A549 treated with dexamethasone at 1 μM for 4 hours (cell line): ENCODE results near the gene ZFP3. TPM values are rescaled to one million over a fixed set of nuclear protein-coding genes. Genes with fewer than 3 reads are reported as not detected.

Experiments used
- total RNA-seq: library from RNA; stranded (reverse); fragments of 200-300 nt; extraction: Qiagen RNA extraction; gene quantifications from 5 replicates; pipeline ENCODE4 v1.2.3, GENCODE V29; 2022

Gene ZFP3
- total RNA-seq: 0.84 to 1.4 TPM (median 1.1 TPM) in 5 replicates

DNA sequence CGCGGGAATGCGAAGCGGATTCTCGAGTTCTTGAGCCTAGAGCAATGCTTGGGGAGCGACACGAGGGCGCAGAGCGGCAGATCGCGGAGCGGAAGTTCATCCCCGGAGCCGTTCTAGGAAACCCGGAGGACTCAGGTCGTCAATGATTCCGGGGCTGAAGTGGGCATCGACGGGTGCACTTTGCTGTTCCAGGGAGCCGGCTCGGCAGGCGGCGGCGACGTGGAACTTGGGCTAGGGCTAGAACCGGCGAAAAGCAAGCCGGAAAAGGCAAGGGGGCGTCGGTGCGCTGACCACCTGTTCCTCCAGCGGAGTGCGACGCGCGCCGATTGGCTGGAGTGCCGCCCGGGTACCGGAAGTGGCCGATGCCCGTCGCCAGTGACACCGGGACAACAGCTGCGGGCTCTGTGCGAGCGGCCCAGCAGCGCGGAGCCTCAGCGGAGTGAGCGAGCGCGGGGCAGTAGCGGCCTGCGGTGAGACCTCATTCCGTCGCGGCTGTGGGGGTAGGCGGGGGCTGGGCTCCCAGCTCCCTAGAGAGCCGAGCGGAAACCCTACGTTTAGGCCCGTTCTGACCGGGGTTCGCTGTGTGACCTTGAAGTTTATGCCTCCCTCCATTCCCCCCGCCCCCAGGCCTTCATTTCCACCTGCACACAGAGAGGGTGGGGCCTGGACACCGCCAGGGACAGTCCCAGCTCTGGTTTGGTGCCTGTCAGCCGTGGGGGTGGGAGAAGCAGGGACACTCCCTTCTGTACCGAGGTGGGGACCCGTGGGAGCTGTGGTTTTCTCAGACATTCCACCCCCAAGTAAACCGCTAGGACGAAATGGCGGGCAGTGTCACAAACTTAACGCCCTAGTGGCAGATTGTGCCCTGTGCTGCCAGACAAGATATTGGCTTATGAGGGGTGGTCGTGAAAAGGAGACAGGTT, at the start of gene ZFP3:
Gene ZFP3 (plus strand): TSS at position 362 of the 923 bp plus-strand sequence. CDS start 13,038 bp downstream, outside the sequence.

DNA sequence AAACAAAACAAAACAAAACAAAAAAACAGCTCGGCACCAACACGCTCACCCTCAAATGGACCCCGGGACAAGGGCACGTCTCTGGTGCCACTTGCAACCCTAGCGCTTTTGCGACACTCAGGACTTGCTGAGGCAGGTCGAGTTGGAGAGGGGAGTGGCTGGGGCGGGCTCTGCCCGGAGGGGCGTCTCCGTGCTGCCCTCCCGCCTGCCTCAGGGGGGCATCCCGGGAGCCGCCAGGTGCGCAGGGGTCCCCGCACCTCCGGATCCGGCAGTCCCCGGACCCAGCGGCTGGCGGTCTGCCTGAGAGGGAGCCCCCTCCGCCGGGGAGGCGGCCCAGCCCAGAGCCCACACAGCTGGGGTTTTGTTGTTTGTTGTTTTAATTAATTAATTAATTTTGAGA, 43.0 kb upstream of the ZFP3 start, which contains the start of gene SLC52A1:
Gene SLC52A1 (minus strand): TSS at position 112 of the 400 bp plus-strand sequence. CDS start 820 bp downstream, outside the sequence.

DNA sequence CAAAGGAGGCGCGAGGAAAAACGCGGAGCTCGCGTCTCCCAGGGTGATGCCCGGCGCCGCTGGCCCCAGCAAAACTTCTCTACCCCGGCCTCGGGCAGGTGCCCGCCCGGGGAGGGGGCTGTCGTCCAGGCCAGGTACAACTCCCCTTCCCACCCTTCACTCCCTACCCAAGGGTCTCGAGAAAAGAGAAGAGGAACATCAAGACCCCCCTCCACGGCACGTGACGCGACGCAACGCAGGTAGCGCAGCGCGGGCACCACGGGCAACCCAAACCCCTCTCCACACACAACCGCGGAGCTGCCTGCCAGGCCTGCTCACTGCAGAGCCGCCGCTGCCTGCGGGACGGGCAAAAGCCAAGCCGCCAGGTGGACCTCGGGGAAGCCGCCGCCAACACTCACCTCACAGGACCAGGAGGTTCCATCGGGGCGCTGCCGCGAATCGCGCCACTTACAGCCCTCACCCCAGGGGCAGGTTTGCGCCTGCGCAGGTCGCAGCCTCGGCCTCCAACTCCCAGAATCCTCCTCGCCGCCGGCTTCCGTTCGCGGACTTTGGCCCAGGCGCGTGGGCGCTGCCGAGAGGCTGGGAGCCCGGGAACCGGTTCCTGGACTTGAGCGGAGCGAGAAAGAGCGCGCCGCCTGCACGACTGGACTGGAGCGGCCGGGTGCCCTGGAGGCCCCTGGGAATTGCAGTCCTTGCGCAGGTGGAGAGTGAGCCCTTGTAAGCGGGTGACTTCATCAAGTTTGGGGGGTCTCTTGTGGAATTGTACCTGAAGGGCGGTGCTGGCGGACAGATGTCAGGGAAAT, 33.3 kb downstream of the ZFP3 start, which contains the start of gene ZNF232:
Gene ZNF232 (minus strand): TSS at position 477 of the 803 bp plus-strand sequence. CDS start 56 bp downstream, at position 421.

DNA sequence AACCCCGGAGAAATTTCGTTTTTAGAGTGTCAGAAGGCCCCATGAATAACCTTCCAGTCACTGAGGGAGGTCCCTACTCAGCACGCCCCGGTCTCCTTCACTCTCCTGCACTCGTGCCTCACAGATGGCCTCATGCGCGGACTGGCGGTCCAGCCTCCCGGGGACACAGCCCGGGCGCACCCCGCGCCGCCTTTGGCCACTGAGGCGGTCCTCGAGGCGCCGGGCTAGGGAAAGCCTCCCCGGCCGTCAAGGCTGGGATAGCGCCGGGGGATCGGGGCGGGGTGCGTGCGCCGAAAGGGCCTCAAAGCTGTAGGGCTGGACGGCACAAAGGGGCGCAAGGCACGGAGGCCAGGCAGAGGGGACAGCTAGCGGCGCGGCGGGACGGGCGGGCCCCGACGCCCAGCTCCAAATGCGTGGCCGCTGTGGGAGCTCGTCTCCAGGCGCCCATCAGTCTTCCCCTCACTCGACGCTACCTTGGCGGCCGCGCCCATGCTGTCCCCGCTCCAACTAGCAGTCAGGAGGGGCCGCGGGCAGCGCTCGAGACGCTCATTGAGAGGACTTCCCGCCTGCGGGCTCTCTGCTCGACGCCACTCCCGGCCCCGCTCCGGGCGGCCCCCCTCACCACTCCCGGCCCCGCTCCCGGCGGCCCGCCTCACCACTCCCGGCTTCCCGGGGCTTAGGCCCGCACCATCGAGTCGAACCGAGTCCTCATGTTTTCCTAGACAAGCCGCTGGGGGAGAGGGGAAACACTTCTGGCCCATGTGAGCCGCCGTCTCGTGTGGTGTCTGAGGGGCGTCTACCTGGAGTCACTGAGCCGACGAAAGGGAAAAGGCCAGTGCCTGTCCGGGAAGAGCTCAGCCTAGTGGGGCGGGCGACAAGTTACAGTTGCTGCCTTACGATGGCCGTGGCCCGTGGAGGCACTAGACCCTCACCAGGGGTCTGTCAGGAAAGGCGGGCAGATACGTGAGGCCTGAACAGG, 37.7 kb downstream of the ZFP3 start, which contains the start of gene USP6:
Gene USP6 (plus strand): TSS at position 360 of the 979 bp plus-strand sequence. CDS start 14,336 bp downstream, outside the sequence.

Other genes with a start within 250 kb of the ZFP3 start
- 37.4 to 64.7 TPM (median 58.2 TPM) in 5 replicates for gene MINK1, start 245.1 kb upstream of the ZFP3 start, total RNA-seq
- gene C17orf107, start 178.9 kb upstream of the ZFP3 start, total RNA-seq: 0.26 to 0.39 TPM (median 0.28 TPM) in 5 replicates
- 0.05 to 0.25 TPM (median 0.06 TPM) in 3 of 5 replicates, not detected in the others for gene CHRNE, start 175.4 kb upstream of the ZFP3 start, total RNA-seq
- not detected in 5 replicates for gene GP1BA, start 146.2 kb upstream of the ZFP3 start, total RNA-seq
- 45.9 to 69.3 TPM (median 67.6 TPM) in 5 replicates for gene SLC25A11, start 138.4 kb upstream of the ZFP3 start, total RNA-seq
- 86.7 to 163 TPM (median 139 TPM) in 5 replicates for gene RNF167, start 138.2 kb upstream of the ZFP3 start, total RNA-seq
- gene PFN1, start 129.9 kb upstream of the ZFP3 start, total RNA-seq: 2,234 to 3,252 TPM (median 3,174 TPM) in 5 replicates
- gene ENO3, start 127.3 kb upstream of the ZFP3 start, total RNA-seq: 39.2 to 50.6 TPM (median 42.0 TPM) in 5 replicates
- gene SPAG7, start 110.7 kb upstream of the ZFP3 start, total RNA-seq: 66.7 to 87.0 TPM (median 69.4 TPM) in 5 replicates
- 19.4 to 41.9 TPM (median 36.7 TPM) in 5 replicates for gene CAMTA2, start 90.8 kb upstream of the ZFP3 start, total RNA-seq
- 1.0 to 1.9 TPM (median 1.5 TPM) in 5 replicates for gene INCA1, start 80.9 kb upstream of the ZFP3 start, total RNA-seq
- 108 to 141 TPM (median 136 TPM) in 5 replicates for gene KIF1C, start 80.5 kb upstream of the ZFP3 start, total RNA-seq
- 0.34 to 1.0 TPM (median 0.65 TPM) in 5 replicates for gene SLC52A1, start 43.0 kb upstream of the ZFP3 start, total RNA-seq
- gene ZNF232, start 33.4 kb downstream of the ZFP3 start, total RNA-seq: 3.6 to 4.2 TPM (median 3.8 TPM) in 5 replicates
- gene USP6, start 37.6 kb downstream of the ZFP3 start, total RNA-seq: 0.02 to 0.05 TPM (median 0.02 TPM) in 5 replicates
- 1.1 to 1.5 TPM (median 1.5 TPM) in 5 replicates for gene ZNF594, start 113.4 kb downstream of the ZFP3 start, total RNA-seq
- not detected in 5 replicates for gene SCIMP, start 156.4 kb downstream of the ZFP3 start, total RNA-seq
- gene RABEP1, start 203.8 kb downstream of the ZFP3 start, total RNA-seq: 36.8 to 44.3 TPM (median 41.1 TPM) in 5 replicates